Neuronal stem cell (in vitro differentiated cells): ENCODE results near the gene CNTNAP5.
"Not testable (repeated sequence)": the region's sequence is repeated elsewhere in the genome, so short reads cannot be mapped to it uniquely, and the experiment has no call there.

Experiments
- DNase-seq: peaks from one replicate; pipeline ENCODE4 v3.0.0-alpha.2; 2013; ENCODE audit warnings: low spot score
- H2AFZ ChIP-seq: one replicate; pipeline ENCODE4 v1.6.1; 2013; ENCODE audit warnings: mild to moderate bottlenecking, low read length, inconsistent platforms
- H2AK5ac ChIP-seq: 2 replicates; pipeline ENCODE4 v1.6.1; 2013; ENCODE audit warnings: low read depth, mild to moderate bottlenecking, inconsistent platforms, low read length, moderate library complexity, mixed read lengths
- H2BK120ac ChIP-seq: 2 replicates; pipeline ENCODE4 v1.6.1; 2013; ENCODE audit warnings: low read depth, mild to moderate bottlenecking, inconsistent platforms, low read length, moderate library complexity, mixed read lengths
- H2BK12ac ChIP-seq: one replicate; pipeline ENCODE4 v1.6.1; 2013; ENCODE audit warnings: low read length, inconsistent platforms
- H2BK15ac ChIP-seq: 2 replicates; pipeline ENCODE4 v1.6.1; 2013; ENCODE audit warnings: mild to moderate bottlenecking, low read length, inconsistent platforms, mixed read lengths
- H2BK5ac ChIP-seq: one replicate; pipeline ENCODE4 v1.6.1; 2013; ENCODE audit warnings: inconsistent platforms, mild to moderate bottlenecking, low read length, moderate library complexity
- H3K14ac ChIP-seq: one replicate; pipeline ENCODE4 v1.6.1; 2013; ENCODE audit warnings: low read length, inconsistent platforms
- H3K18ac ChIP-seq: 2 replicates; pipeline ENCODE4 v1.6.1; 2013; ENCODE audit warnings: low read length, inconsistent platforms
- H3K23ac ChIP-seq: 2 replicates; pipeline ENCODE4 v1.6.1; 2013; ENCODE audit warnings: low read depth, mild to moderate bottlenecking, mixed read lengths, low read length, inconsistent platforms; ENCODE audit not compliant: poor library complexity
- H3K27ac ChIP-seq: replicated peaks from 3 replicates; pipeline ENCODE4 v1.5.1; 2013; ENCODE audit warnings: low read length, inconsistent platforms
- H3K27me3 ChIP-seq, 3 experiments: 2 replicates each; pipeline ENCODE4 v1.6.1; 2013; ENCODE audit warnings: low read length in 3 of 3, mild to moderate bottlenecking in 2 of 3, inconsistent platforms in 1 of 3, low read depth in 1 of 3, mixed read lengths in 1 of 3, moderate library complexity in 1 of 3; ENCODE audit not compliant: control insufficient read depth in 3 of 3, insufficient read depth in 3 of 3
- H3K36me3 ChIP-seq, 2 donors: replicated peaks in 1 of 2; 2 replicates each; pipeline ENCODE4 v1.6.1; 2013; ENCODE audit warnings: low read length in 2 of 2; ENCODE audit not compliant: control insufficient read depth in 2 of 2, insufficient read depth in 2 of 2
- H3K4ac ChIP-seq: 2 replicates; pipeline ENCODE4 v1.6.1; 2013; ENCODE audit warnings: inconsistent platforms, mild to moderate bottlenecking, low read length, moderate library complexity
- H3K4me1 ChIP-seq, 2 donors: 1 replicate in 1 of 2; 2 replicates in 1 of 2; pipeline ENCODE4 v1.6.1; 2013; ENCODE audit warnings: low read length in 2 of 2, low read depth in 1 of 2; ENCODE audit not compliant: control insufficient read depth in 2 of 2, insufficient read depth in 1 of 2
- H3K4me2 ChIP-seq: one replicate; pipeline ENCODE4 v1.6.1; 2013; ENCODE audit warnings: mild to moderate bottlenecking, low read length, inconsistent platforms; ENCODE audit not compliant: insufficient read depth, poor library complexity, severe bottlenecking
- H3K4me3 ChIP-seq, 2 donors: 2 replicates each; pipeline ENCODE4 v1.5.1; 2013; ENCODE audit warnings: low read length in 2 of 2, mild to moderate bottlenecking in 2 of 2, inconsistent platforms in 1 of 2, moderate library complexity in 1 of 2
- H3K79me1 ChIP-seq: one replicate; pipeline ENCODE4 v1.6.1; 2013; ENCODE audit warnings: low read depth, mild to moderate bottlenecking, inconsistent platforms, low read length, moderate library complexity
- H3K9ac ChIP-seq: one replicate; pipeline ENCODE4 v1.6.1; 2013; ENCODE audit warnings: mild to moderate bottlenecking, low read depth, low read length, inconsistent platforms; ENCODE audit not compliant: poor library complexity
- H3K9me3 ChIP-seq, 2 donors: replicated peaks in 1 of 2; 2 replicates each; pipeline versions ENCODE3 to v1.6.1; 2013; ENCODE audit warnings: low read length in 2 of 2, mild to moderate bottlenecking in 2 of 2, inconsistent platforms in 1 of 2, low read depth in 1 of 2, mixed read lengths in 1 of 2, moderate library complexity in 1 of 2; ENCODE audit not compliant: control insufficient read depth in 2 of 2, insufficient read depth in 1 of 2
- H4K8ac ChIP-seq: one replicate; pipeline ENCODE4 v1.6.1; 2013; ENCODE audit warnings: low read depth, mild to moderate bottlenecking, inconsistent platforms, low read length, moderate library complexity
- H4K91ac ChIP-seq: one replicate; pipeline ENCODE4 v1.6.1; 2013; ENCODE audit warnings: low read length, low read depth, mild to moderate bottlenecking, inconsistent platforms; ENCODE audit not compliant: poor library complexity
- WGBS, 2 donors: extraction: QIAGEN DNeasy Blood & Tissue Kit; methylation state at CpG; one replicate each; pipeline ENCODE4 v1.1.7; 2013; ENCODE audit warnings: missing lambda C conversion rate in 2 of 2, mixed read lengths in 1 of 2; ENCODE audit not compliant: insufficient read length in 2 of 2, insufficient replicate concordance in 1 of 2; ENCODE audit errors: extremely low coverage in 2 of 2; 5-methylcytosine and 5-hydroxymethylcytosine counted together

The CNTNAP5 gene

GRCh38 chr2:124382067-124382618, 357.1 kb downstream of the CNTNAP5 start:
- Histone ChIP-seq H3K23ac (no peak overlapping the region), H3K36me3 (no peaks in the 10 kb centered on the region), H2BK120ac (no peak overlapping the region), H3K4me3 (no peak overlapping the region), H3K4me1 (no peaks in the 10 kb centered on the region), H3K27ac (no peak overlapping the region), H3K79me1 (no peaks in the 10 kb centered on the region), H4K91ac (no peak overlapping the region), H3K18ac (no peak overlapping the region), H2AK5ac (no peak overlapping the region), H4K8ac (no peak overlapping the region), H3K4me2 (no peak overlapping the region), H2BK5ac (no peak overlapping the region), H3K9me3 (peaks cover 0 to 2% of the 10 kb centered on the region in 2 donors), H2BK12ac (no peak overlapping the region), H3K27me3 (no peaks in the 10 kb centered on the region), H3K4ac (no peak overlapping the region), H3K14ac (no peak overlapping the region), H2BK15ac (no peak overlapping the region), H2AFZ (no peak overlapping the region), H3K9ac (no peak overlapping the region)
- no peak for DNase-seq
- WGBS, 2 donors: no CpG with 5 or more reads among the region's 1 CpG

DNA sequence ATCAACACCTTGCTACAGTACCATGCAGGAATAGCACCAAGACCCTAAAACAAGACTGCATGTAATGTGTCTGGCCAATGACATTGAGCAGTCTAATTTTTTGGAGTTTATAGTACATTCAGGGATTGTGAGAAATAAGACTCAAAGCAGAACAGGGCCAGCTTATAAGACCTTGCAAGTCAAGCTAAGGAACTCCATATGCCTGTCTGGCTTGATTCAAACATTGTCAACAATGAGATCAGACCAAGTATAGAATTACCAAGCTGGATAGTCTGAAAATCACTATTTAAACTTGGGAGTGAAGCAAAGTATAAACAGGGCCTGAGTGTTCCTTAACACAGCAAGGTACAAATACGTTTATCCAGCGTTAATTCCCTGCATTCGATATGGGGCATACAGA, 370.9 kb downstream of the CNTNAP5 start:
- WGBS, 2 donors: no CpG with 5 or more reads among the region's 3 CpGs
- no peaks in the 10 kb centered on the region for H3K4me1 ChIP-seq
- H3K79me1 ChIP-seq: no peaks in the 10 kb centered on the region
- no peak overlapping the region for H3K4me3 ChIP-seq
- H3K4ac ChIP-seq: no peak overlapping the region
- H3K23ac ChIP-seq: no peak overlapping the region
- no peak overlapping the region for H2BK5ac ChIP-seq
- H2BK15ac ChIP-seq: no peak overlapping the region
- H3K18ac ChIP-seq: no peak overlapping the region
- no peaks in the 10 kb centered on the region for H3K36me3 ChIP-seq
- H4K8ac ChIP-seq: no peak overlapping the region
- H3K14ac ChIP-seq: no peak overlapping the region
- H3K27ac ChIP-seq: no peak overlapping the region
- H3K4me2 ChIP-seq: no peak overlapping the region
- no peak overlapping the region for H2BK12ac ChIP-seq
- H3K9me3 ChIP-seq: no peaks in the 10 kb centered on the region
- no peaks in the 10 kb centered on the region for H3K27me3 ChIP-seq
- H2AK5ac ChIP-seq: no peak overlapping the region
- H2AFZ ChIP-seq: no peak overlapping the region
- no peak for DNase-seq
- H3K9ac ChIP-seq: no peak overlapping the region
- no peak overlapping the region for H4K91ac ChIP-seq
- no peak overlapping the region for H2BK120ac ChIP-seq

- Histone ChIP-seq H3K4me2 (no peak overlapping the region), H4K8ac (no peak overlapping the region), H2BK5ac (no peak overlapping the region), H2AK5ac (no peak overlapping the region), H2BK12ac (no peak overlapping the region), H3K36me3 (no peaks in the 10 kb centered on the region), H3K14ac (no peak overlapping the region), H4K91ac (no peak overlapping the region), H3K4me3 (no peak overlapping the region), H3K27ac (no peak overlapping the region), H2AFZ (no peak overlapping the region), H3K27me3 (no peaks in the 10 kb centered on the region), H3K79me1 (no peaks in the 10 kb centered on the region), H2BK120ac (no peak overlapping the region), H3K4ac (no peak overlapping the region), H3K9me3 (no peaks in the 10 kb centered on the region), H2BK15ac (no peak overlapping the region), H3K4me1 (no peaks in the 10 kb centered on the region), H3K23ac (no peak overlapping the region), H3K18ac (no peak overlapping the region), H3K9ac (no peak overlapping the region)
- no CpG with 5 or more reads among the region's 3 CpGs for WGBS, 2 donors
- no peak for DNase-seq
Observed at GRCh38 chr2:124402274-124402673, 377.2 kb downstream of the CNTNAP5 start.

GRCh38 chr2:124407836-124408534, 382.9 kb downstream of the CNTNAP5 start:
- H4K91ac ChIP-seq, DNase-seq, H3K4me3 ChIP-seq, H3K14ac ChIP-seq, H3K4ac ChIP-seq, H3K79me1 ChIP-seq, H3K4me1 ChIP-seq, H2BK5ac ChIP-seq, H3K36me3 ChIP-seq, H3K27me3 ChIP-seq, H3K18ac ChIP-seq, H3K27ac ChIP-seq, H2AFZ ChIP-seq, H2BK12ac ChIP-seq, H2BK120ac ChIP-seq, H3K9me3 ChIP-seq, H4K8ac ChIP-seq, H3K4me2 ChIP-seq, H3K23ac ChIP-seq, H2AK5ac ChIP-seq, H3K9ac ChIP-seq, H2BK15ac ChIP-seq: not testable (repeated sequence)
- WGBS, 2 donors: no CpG with 5 or more reads among the region's 35 CpGs
